HepG2 (cell line): ENCODE results near the gene ZNF121. TPM values are rescaled to one million over a fixed set of nuclear protein-coding genes. Genes with fewer than 3 reads are reported as not detected.

Source experiments
- CEBPB ChIP-seq: IDR thresholded peaks from 2 replicates; pipeline ENCODE4 v1.6.1; 2011; ENCODE audit warnings: low read depth, low read length, improper control_type of control experiment, borderline replicate concordance
- FOXA1 ChIP-seq, 2 experiments: fragments of 450-650 bp in 1 of 2; sonication (generic) in 1 of 2; formaldehyde crosslinking in 1 of 2; IDR thresholded peaks; 2 replicates each; pipeline versions ENCODE4 v1.4.0 to v1.6.1; 2016 to 2020; ENCODE audit warnings: missing genetic modification reagents in 1 of 2
- NAIF1 ChIP-seq: sonication (generic); formaldehyde crosslinking; IDR thresholded peaks from 2 replicates; pipeline ENCODE4 v1.5.0; 2020; ENCODE audit warnings: mild to moderate bottlenecking, missing genetic modification reagents, borderline replicate concordance
- NR3C1 ChIP-seq: sonication (generic); formaldehyde crosslinking; IDR thresholded peaks from 2 replicates; pipeline ENCODE4 v1.4.0; 2020; ENCODE audit warnings: missing genetic modification reagents
- RNF2 ChIP-seq: fragments of 450-650 bp; conservative IDR thresholded peaks from 2 replicates; pipeline ENCODE4 v1.6.1; 2016; ENCODE audit warnings: low read depth
- ZBTB42 ChIP-seq: sonication (generic); formaldehyde crosslinking; IDR thresholded peaks from 2 replicates; pipeline ENCODE4 v1.5.0; 2020; ENCODE audit warnings: mild to moderate bottlenecking, missing genetic modification reagents
- ZFP36L2 ChIP-seq: sonication (generic); formaldehyde crosslinking; IDR thresholded peaks from 2 replicates; pipeline ENCODE4 v1.4.0; 2020; ENCODE audit warnings: missing genetic modification reagents
- ZFY ChIP-seq: sonication (generic); formaldehyde crosslinking; IDR thresholded peaks from 2 replicates; pipeline ENCODE4 v1.4.0; 2020; ENCODE audit warnings: missing genetic modification reagents
- ZNF251 ChIP-seq: sonication (generic); formaldehyde crosslinking; IDR thresholded peaks from 2 replicates; pipeline ENCODE4 v1.9.0; 2021; ENCODE audit warnings: mild to moderate bottlenecking, missing genetic modification reagents
- ZNF510 ChIP-seq: sonication (generic); formaldehyde crosslinking; IDR thresholded peaks from 2 replicates; pipeline ENCODE4 v1.4.0; 2020; ENCODE audit warnings: low read depth, mild to moderate bottlenecking, missing genetic modification reagents
- ZNF615 ChIP-seq: sonication (generic); formaldehyde crosslinking; IDR thresholded peaks from 2 replicates; pipeline ENCODE4 v1.5.0; 2020; ENCODE audit warnings: mild to moderate bottlenecking, missing genetic modification reagents, borderline replicate concordance
- ZNF652 ChIP-seq: IDR thresholded peaks from 2 replicates; pipeline ENCODE4 v1.6.1; 2016; ENCODE audit warnings: low read depth, borderline replicate concordance
- polyA plus RNA-seq, 8 experiments: library from polyadenylated mRNA; depleted of rRNA in 3 of 8; stranded (reverse) in 7 of 8; unstranded in 1 of 8; fragments of >200 nt; fragmentation: Illumina TruSeq in 4 of 8; extraction: Trizol in 4 of 8; gene quantifications; 2 replicates each; pipeline versions ENCODE4 v1.2.1 to v1.2.3, GENCODE V29; 2011 to 2016; ENCODE audit warnings: low read depth in 4 of 8, missing spikeins in 1 of 8, mixed read lengths in 1 of 8; ENCODE audit not compliant: insufficient read depth in 1 of 8
- total RNA-seq, 5 experiments: library from RNA; depleted of rRNA; stranded (reverse); fragments of >200 nt; fragmentation: Illumina TruSeq; extraction: Trizol; gene quantifications; 2 replicates each; pipeline ENCODE4 v1.2.3, GENCODE V29; 2016; ENCODE audit warnings: low read depth in 1 of 5
- TF ChIP-seq, protein P1 (sequence below): sonication (generic); formaldehyde crosslinking; IDR thresholded peaks from 2 replicates; pipeline ENCODE4 v1.4.0; 2020; ENCODE audit warnings: missing genetic modification reagents
- TF ChIP-seq, protein P2 (sequence below): sonication (generic); formaldehyde crosslinking; IDR thresholded peaks from 2 replicates; pipeline ENCODE4 v1.8.0; 2022; ENCODE audit warnings: missing genetic modification reagents, mild to moderate bottlenecking, inconsistent platforms, borderline replicate concordance
- TF ChIP-seq, protein P3 (sequence below): sonication (generic); formaldehyde crosslinking; IDR thresholded peaks from one replicate; pipeline ENCODE4 v1.5.1; 2020; ENCODE audit warnings: mild to moderate bottlenecking, missing genetic modification reagents; ENCODE audit errors: not compliant biosample characterization
- TF ChIP-seq, protein P4 (sequence below): sonication (generic); formaldehyde crosslinking; IDR thresholded peaks from 2 replicates; pipeline ENCODE4 v1.4.0; 2020; ENCODE audit warnings: missing genetic modification reagents

ZNF121 gene
- total and polyA plus RNA-seq, 2 of the 13 experiments (the other 11 are each of a cell fraction or from before 2014, with no cell fraction given) = 7.8 to 56.3 TPM

DNA sequence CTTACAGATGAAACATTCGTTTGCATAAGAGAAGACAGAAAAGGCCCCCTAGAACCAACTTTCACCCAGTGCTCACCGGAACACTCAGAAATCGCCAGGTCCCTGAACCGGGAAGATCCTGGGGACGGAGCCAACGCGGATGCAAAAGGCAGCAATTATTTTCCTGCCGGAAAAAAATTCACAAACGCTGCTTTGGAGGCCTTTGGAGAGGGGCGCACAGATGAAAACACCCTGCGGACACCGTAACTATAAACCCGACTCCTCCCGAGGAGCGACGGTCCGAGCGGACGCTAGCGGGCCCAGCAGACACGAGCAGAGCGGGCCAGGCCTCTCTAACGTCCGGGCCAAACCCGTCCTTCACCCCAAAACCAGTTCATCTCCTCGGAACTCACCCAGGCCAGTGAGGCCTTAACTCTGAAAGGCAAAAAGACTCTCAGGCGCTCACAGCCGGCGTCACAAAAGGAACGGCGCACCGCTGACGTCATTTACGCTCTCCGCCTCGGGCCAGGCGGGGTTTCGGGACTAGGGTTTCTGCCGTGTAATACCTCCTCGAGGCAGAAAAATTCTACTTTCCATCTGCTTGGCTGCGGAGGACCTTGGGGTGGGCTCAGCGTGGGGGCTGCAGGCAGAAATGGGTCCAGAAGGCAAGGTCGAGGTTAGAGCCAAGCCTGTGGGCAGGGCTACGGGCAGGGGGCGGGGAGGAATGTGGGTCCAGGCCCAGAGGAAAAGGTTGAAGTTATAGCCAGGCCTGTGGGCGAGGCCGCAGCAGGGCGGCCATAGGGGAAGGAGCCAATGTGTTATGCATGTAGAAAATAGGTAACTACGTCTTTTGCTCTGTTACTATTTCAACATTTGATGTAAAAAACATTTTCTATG, 45.9 kb downstream of the ZNF121 start, which contains the start of gene ZNF426 (continued):
- no peak for TF ChIP-seq ZNF510 (CRISPR knock-in tag)
- TF ChIP-seq, protein P1, sequence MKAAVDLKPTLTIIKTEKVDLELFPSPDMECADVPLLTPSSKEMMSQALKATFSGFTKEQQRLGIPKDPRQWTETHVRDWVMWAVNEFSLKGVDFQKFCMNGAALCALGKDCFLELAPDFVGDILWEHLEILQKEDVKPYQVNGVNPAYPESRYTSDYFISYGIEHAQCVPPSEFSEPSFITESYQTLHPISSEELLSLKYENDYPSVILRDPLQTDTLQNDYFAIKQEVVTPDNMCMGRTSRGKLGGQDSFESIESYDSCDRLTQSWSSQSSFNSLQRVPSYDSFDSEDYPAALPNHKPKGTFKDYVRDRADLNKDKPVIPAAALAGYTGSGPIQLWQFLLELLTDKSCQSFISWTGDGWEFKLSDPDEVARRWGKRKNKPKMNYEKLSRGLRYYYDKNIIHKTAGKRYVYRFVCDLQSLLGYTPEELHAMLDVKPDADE (CRISPR knock-in tag) = 0 out of 2 replicates have a peak, but pooled peaks have one; percentile 42
- 0 out of 2 replicates have a peak, but pooled peaks have one; percentile 24 for TF ChIP-seq RNF2
- TF ChIP-seq NAIF1 (CRISPR knock-in tag) = no peak
- TF ChIP-seq, protein P2, sequence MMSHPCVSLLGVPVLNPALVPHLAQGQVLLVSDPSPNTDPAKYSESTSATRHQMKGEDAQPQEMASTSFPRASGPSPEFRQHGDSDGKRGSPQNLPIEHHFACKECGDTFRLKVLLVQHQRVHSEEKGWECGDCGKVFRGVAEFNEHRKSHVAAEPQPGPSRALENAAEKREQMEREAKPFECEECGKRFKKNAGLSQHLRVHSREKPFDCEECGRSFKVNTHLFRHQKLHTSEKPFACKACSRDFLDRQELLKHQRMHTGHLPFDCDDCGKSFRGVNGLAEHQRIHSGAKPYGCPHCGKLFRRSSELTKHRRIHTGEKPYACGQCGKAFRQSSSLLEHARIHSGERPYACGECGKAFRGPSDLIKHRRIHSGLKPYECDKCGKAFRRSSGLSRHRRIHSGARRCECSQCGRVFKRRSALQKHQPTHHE (CRISPR knock-in tag) = no peak
- TF ChIP-seq, protein P3, sequence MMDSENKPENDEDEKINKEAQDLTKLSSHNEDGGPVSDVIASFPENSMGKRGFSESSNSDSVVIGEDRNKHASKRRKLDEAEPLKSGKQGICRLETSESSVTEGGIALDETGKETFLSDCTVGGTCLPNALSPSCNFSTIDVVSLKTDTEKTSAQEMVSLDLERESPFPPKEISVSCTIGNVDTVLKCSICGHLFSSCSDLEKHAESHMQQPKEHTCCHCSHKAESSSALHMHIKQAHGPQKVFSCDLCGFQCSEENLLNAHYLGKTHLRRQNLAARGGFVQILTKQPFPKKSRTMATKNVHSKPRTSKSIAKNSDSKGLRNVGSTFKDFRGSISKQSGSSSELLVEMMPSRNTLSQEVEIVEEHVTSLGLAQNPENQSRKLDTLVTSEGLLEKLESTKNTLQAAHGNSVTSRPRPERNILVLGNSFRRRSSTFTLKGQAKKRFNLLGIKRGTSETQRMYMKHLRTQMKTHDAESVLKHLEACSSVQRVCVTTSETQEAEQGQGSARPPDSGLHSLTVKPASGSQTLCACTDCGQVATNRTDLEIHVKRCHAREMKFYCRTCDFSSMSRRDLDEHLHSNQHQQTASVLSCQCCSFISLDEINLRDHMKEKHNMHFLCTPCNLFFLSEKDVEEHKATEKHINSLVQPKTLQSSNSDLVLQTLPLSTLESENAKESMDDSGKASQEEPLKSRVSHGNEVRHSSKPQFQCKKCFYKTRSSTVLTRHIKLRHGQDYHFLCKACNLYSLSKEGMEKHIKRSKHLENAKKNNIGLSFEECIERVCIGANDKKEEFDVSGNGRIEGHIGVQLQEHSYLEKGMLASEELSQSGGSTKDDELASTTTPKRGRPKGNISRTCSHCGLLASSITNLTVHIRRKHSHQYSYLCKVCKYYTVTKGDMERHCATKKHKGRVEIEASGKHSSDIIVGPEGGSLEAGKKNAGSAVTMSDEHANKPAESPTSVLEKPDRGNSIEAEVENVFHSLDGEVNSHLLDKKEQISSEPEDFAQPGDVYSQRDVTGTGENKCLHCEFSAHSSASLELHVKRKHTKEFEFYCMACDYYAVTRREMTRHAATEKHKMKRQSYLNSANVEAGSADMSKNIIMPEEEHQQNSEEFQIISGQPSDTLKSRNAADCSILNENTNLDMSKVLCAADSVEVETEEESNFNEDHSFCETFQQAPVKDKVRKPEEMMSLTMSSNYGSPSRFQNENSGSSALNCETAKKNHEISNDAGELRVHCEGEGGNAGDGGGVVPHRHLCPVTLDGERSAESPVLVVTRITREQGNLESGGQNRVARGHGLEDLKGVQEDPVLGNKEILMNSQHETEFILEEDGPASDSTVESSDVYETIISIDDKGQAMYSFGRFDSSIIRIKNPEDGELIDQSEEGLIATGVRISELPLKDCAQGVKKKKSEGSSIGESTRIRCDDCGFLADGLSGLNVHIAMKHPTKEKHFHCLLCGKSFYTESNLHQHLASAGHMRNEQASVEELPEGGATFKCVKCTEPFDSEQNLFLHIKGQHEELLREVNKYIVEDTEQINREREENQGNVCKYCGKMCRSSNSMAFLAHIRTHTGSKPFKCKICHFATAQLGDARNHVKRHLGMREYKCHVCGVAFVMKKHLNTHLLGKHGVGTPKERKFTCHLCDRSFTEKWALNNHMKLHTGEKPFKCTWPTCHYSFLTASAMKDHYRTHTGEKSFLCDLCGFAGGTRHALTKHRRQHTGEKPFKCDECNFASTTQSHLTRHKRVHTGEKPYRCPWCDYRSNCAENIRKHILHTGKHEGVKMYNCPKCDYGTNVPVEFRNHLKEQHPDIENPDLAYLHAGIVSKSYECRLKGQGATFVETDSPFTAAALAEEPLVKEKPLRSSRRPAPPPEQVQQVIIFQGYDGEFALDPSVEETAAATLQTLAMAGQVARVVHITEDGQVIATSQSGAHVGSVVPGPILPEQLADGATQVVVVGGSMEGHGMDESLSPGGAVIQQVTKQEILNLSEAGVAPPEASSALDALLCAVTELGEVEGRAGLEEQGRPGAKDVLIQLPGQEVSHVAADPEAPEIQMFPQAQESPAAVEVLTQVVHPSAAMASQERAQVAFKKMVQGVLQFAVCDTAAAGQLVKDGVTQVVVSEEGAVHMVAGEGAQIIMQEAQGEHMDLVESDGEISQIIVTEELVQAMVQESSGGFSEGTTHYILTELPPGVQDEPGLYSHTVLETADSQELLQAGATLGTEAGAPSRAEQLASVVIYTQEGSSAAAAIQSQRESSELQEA = peak; percentile 83
- no peak for TF ChIP-seq NR3C1
- no peak for TF ChIP-seq ZNF615 (CRISPR knock-in tag)
- TF ChIP-seq, protein P4, sequence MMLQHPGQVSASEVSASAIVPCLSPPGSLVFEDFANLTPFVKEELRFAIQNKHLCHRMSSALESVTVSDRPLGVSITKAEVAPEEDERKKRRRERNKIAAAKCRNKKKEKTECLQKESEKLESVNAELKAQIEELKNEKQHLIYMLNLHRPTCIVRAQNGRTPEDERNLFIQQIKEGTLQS (CRISPR knock-in tag) = 0 out of 2 replicates have a peak, but pooled peaks have one; percentile 31
- TF ChIP-seq ZFY = peak; percentile 99
- no peak for TF ChIP-seq ZBTB42 (CRISPR knock-in tag)
- no peak for TF ChIP-seq FOXA1 (IDR thresholded peaks at IDR 0.05)
- TF ChIP-seq FOXA1 (CRISPR knock-in tag; IDR thresholded peaks at IDR 0.05) = no peak
- TF ChIP-seq CEBPB = no peak
- no peak for TF ChIP-seq ZFP36L2 (CRISPR knock-in tag)
- TF ChIP-seq ZNF251 = no peak
- TF ChIP-seq ZNF652 (CRISPR knock-in tag) = no peak; the same call in 1 of the 2 replicates
